Neural crest cell (in vitro differentiated cells): ENCODE data around the gene PDIA6. TPM values are rescaled to one million over a fixed set of nuclear protein-coding genes. Genes with fewer than 3 reads are reported as not detected.
A peak's percentile ranks its signal among the peaks of the same experiment; 100 is the strongest.

Experiments
- DNase-seq: peaks from one replicate; pipeline ENCODE4 v3.0.0; 2021; ENCODE audit warnings: low read depth, mixed read lengths, low spot score
- H3K27ac Mint-ChIP-seq: one replicate; pipeline ENCODE4 v1.8.0; 2021; ENCODE audit warnings: mild to moderate bottlenecking, mixed read lengths; ENCODE audit not compliant: unreplicated experiment
- H3K27me3 Mint-ChIP-seq: 2 replicates; pipeline ENCODE4 v1.8.0; 2021; ENCODE audit warnings: low read depth, mild to moderate bottlenecking, mixed read lengths
- H3K36me3 Mint-ChIP-seq: 2 replicates; pipeline ENCODE4 v1.8.0; 2021; ENCODE audit warnings: low read depth, mild to moderate bottlenecking, mixed read lengths
- H3K4me1 Mint-ChIP-seq: 2 replicates; pipeline ENCODE4 v1.8.0; 2021; ENCODE audit warnings: mixed read lengths
- H3K4me3 Mint-ChIP-seq: one replicate; pipeline ENCODE4 v1.8.0; 2021; ENCODE audit warnings: mild to moderate bottlenecking, mixed read lengths
- H3K9me3 Mint-ChIP-seq: 2 replicates; pipeline ENCODE4 v1.8.0; 2021; ENCODE audit warnings: mixed read lengths
- total RNA-seq: library from RNA; stranded (reverse); gene quantifications from 2 replicates; pipeline ENCODE4 v1.2.1, GENCODE V29; 2021
- TF ChIP-seq, protein P1 (sequence below): fragments of 200-600 bp; sonication (generic); conservative IDR thresholded peaks from 2 replicates; pipeline ENCODE4 v1.5.0; 2021; ENCODE audit warnings: antibody characterized with exemption, mild to moderate bottlenecking

The PDIA6 gene
- total RNA-seq, 1 donor from 2014 or later = 248 TPM

DNA sequence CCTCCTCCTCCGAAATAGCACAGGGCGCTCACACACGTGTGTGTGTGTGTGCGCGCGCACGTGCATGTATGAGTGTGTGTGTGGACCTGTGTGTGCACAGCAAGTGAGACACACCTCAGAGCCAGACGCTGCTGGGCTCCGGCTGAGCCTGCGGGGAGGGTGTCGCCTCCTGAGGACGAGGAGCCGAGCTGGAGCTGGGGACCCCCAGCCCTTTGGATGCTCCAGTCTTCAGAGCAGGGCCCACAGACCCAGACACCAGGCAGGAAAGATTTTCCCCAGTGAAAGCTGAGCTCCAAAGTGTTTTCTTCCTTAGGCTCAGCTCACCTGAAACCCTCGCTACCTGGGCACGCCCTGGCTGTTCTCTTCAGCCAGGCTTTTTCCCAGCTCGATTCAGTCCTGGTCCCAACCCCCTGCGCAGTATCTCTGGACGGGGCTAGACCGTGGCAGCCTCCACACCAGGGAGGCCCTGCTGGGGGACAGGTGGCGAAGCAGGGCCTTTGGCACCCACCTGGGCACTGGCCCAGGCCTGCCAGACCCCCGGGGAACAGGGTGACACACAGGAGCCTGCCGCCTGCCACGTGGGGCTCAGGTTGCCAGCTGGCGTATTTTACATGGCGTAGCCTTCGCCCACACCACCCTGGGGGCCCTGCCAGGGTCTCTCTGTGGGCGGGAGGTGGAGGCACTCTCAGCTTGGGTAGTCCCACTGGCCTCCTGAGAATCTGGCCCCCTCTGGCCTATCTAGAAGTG, 36.2 kb downstream of the PDIA6 start:
- Mint-ChIP-seq H3K36me3 (peaks cover 6% of the 10 kb centered on the region), H3K9me3 (no peaks in the 10 kb centered on the region), H3K4me1 (peaks cover 4% of the 10 kb centered on the region), H3K27me3 (no peaks in the 10 kb centered on the region), H3K4me3 (no peak overlapping the region), H3K27ac (no peak overlapping the region)
- TF ChIP-seq, protein P1, sequence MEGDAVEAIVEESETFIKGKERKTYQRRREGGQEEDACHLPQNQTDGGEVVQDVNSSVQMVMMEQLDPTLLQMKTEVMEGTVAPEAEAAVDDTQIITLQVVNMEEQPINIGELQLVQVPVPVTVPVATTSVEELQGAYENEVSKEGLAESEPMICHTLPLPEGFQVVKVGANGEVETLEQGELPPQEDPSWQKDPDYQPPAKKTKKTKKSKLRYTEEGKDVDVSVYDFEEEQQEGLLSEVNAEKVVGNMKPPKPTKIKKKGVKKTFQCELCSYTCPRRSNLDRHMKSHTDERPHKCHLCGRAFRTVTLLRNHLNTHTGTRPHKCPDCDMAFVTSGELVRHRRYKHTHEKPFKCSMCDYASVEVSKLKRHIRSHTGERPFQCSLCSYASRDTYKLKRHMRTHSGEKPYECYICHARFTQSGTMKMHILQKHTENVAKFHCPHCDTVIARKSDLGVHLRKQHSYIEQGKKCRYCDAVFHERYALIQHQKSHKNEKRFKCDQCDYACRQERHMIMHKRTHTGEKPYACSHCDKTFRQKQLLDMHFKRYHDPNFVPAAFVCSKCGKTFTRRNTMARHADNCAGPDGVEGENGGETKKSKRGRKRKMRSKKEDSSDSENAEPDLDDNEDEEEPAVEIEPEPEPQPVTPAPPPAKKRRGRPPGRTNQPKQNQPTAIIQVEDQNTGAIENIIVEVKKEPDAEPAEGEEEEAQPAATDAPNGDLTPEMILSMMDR = no peak
- no peak for DNase-seq

DNA sequence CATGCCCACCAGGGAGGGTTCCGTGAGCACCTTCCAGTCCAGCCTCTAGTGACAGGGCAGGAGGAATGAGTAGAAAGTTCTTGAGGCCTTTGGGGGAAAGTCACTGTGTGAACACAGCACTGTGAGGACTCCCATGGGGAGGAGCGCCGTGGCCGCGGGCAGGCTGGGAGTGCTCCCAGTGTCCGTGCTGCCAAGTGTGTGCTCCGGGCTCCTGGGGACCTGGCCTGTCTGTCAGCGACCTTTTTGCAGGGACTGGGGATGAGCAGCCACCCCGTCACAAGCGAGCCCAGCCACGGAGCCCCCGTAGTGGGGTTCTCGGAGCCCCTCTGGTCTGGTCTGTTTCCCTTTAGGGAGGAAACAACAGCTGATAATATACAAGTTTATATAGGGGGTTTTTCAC, 36.8 kb downstream of the PDIA6 start:
- Mint-ChIP-seq H3K27ac (no peak overlapping the region), H3K4me1 (peaks cover 4% of the 10 kb centered on the region)

DNA sequence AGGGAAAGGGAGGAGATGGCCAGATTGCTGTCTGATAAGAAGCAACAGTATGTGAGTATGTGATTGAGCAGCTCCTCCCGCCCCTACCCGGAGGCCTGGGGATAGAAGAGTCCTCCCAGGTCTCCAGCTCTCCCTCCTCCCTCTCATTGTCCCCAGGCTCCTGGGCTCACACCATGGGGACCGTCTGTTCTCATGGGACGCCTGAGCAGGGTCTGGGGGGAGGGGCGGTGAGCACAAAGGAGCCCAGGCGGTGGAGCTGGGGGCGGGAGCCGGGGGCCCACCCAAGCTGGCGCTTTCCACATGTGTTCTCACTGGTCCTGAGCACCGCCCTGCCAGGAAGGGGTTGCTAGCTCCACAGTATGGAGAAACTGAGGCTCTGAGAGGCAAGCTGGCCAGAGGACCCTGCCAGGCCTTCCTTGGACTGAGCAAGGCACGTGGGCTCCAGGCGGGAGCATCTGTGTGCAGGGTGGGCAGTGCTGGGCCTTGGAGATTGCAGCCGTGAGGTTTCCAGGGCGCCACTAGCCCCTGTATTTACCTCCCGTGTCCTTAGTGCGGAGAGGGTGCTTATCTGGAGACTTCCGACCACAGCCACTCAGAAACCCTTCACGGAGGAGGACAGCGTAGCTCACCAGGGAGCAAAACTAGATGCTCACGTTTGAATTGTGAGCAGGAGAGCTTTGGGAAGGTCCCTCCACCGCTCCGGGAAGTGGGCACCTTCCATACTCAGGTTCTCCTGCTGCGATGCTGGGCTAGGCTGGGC, 37.4 kb downstream of the PDIA6 start:
- Mint-ChIP-seq H3K4me3 (peak overlapping the region; percentile 17), H3K27me3 (no peaks in the 10 kb centered on the region), H3K9me3 (no peaks in the 10 kb centered on the region), H3K27ac (no peak overlapping the region), H3K4me1 (peaks cover 4% of the 10 kb centered on the region), H3K36me3 (peaks cover 4% of the 10 kb centered on the region)
- no peak for DNase-seq
- TF ChIP-seq, protein P1 = no peak

More for the DNA sequence above, 36.8 kb downstream of the PDIA6 start:
- no peaks in the 10 kb centered on the region for H3K27me3 Mint-ChIP-seq
- DNase-seq = no peak
- no peaks in the 10 kb centered on the region for H3K9me3 Mint-ChIP-seq
- H3K36me3 Mint-ChIP-seq = peaks cover 6% of the 10 kb centered on the region
- TF ChIP-seq, protein P1 = no peak
- no peak overlapping the region for H3K4me3 Mint-ChIP-seq

DNA sequence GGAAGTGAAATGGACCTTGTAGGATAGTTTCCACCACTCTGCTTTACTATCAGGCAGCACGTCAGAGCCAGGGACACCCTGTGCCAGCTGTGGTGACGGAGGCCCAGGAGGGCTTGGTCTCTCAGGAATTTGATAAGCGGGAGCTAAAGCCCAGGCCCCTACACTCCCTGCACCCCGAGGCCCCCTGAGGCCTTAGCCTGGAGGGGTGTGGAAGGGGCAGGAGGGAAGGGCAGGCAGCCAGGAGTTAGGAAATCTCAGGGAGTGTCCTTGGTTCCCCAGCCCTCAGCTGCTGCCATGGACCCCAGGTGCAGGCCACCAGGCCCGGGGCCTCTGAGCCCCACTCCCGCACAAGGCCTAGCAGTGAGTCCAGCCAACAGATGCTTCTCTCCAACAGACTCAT, 38.2 kb downstream of the PDIA6 start:
- no peak for DNase-seq
- TF ChIP-seq, protein P1 = no peak
- H3K4me3 Mint-ChIP-seq = no peak overlapping the region
- no peaks in the 10 kb centered on the region for H3K27me3 Mint-ChIP-seq
- no peaks in the 10 kb centered on the region for H3K9me3 Mint-ChIP-seq
- peaks cover 4% of the 10 kb centered on the region for H3K4me1 Mint-ChIP-seq
- H3K27ac Mint-ChIP-seq = no peak overlapping the region
- H3K36me3 Mint-ChIP-seq = no peaks in the 10 kb centered on the region

DNA sequence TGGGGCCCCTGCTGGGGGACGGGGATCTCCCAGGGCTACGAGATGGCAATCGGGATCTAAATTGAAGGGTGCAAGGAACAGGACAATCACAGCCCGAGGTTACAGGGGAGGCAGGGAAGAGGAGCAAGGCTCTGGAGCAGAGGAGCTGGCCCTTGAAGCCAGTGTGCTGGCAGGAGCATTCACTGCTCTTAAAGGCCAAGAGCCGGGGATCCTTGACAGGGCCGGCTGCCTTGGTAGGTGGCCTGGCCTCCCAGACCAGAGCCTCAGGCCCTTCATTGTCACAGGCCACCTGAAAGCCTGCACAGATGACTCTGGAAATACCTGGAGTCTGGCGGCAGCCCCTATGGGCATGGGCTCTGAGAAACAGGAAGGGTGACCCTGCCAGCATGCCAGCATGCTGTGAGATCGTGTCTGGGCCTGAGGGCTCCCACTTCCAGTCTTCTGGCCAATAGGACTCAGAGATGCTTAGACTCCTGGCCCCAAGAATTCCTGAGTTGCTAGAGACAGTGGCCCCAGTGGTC, 38.7 kb downstream of the PDIA6 start:
- TF ChIP-seq, protein P1 = no peak
- no peaks in the 10 kb centered on the region for H3K27me3 Mint-ChIP-seq
- DNase-seq = no peak
- H3K9me3 Mint-ChIP-seq = no peaks in the 10 kb centered on the region
- peak overlapping the region; percentile 71 for H3K27ac Mint-ChIP-seq
- H3K36me3 Mint-ChIP-seq = no peaks in the 10 kb centered on the region
- peaks cover 4% of the 10 kb centered on the region for H3K4me1 Mint-ChIP-seq
- H3K4me3 Mint-ChIP-seq = no peak overlapping the region
